ENCODE data around the gene CDK17.

DNA sequence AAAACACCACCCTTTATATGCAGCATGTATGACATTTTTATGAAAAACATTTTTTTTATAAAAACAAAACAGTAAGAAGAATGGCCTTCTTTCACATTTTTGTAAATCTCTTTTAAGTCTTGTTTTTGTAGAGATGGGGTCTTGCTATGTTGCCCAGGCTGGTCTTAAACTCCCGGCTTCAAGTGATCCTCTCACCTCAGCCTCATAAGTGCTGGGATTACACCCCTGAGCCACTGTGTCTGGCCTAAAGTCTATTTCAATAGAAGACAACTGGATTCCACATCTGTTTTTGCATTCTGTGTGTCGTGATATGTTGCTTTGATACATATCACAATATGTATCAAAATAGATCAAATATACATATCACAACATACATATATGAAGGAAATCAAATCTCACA is 107.1 kb downstream of the CDK17 start:
- no peak for TF ChIP-seq EP300 (IDR thresholded peaks at IDR 0.05)
- TF ChIP-seq, protein P1, sequence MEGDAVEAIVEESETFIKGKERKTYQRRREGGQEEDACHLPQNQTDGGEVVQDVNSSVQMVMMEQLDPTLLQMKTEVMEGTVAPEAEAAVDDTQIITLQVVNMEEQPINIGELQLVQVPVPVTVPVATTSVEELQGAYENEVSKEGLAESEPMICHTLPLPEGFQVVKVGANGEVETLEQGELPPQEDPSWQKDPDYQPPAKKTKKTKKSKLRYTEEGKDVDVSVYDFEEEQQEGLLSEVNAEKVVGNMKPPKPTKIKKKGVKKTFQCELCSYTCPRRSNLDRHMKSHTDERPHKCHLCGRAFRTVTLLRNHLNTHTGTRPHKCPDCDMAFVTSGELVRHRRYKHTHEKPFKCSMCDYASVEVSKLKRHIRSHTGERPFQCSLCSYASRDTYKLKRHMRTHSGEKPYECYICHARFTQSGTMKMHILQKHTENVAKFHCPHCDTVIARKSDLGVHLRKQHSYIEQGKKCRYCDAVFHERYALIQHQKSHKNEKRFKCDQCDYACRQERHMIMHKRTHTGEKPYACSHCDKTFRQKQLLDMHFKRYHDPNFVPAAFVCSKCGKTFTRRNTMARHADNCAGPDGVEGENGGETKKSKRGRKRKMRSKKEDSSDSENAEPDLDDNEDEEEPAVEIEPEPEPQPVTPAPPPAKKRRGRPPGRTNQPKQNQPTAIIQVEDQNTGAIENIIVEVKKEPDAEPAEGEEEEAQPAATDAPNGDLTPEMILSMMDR (IDR thresholded peaks at IDR 0.05) = no peak
